Stimulated activated CD8-positive, alpha-beta memory T cell treated with anti-CD3 and anti-CD28 coated beads, Interleukin-7, amount 100 ng/mL, for 1 hour (primary cell): Measurements from ENCODE around the gene NCBP3.
A peak's percentile ranks its signal among the peaks of the same experiment; 100 is the strongest.

Experiments used
- DNase-seq, 2 donors: peaks; one replicate each; pipeline ENCODE4 v3.0.0-alpha.2; 2020; ENCODE audit warnings: low read depth in 2 of 2

Gene NCBP3, protein sequence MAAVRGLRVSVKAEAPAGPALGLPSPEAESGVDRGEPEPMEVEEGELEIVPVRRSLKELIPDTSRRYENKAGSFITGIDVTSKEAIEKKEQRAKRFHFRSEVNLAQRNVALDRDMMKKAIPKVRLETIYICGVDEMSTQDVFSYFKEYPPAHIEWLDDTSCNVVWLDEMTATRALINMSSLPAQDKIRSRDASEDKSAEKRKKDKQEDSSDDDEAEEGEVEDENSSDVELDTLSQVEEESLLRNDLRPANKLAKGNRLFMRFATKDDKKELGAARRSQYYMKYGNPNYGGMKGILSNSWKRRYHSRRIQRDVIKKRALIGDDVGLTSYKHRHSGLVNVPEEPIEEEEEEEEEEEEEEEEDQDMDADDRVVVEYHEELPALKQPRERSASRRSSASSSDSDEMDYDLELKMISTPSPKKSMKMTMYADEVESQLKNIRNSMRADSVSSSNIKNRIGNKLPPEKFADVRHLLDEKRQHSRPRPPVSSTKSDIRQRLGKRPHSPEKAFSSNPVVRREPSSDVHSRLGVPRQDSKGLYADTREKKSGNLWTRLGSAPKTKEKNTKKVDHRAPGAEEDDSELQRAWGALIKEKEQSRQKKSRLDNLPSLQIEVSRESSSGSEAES

GRCh38 chr17:3845621-3846436 is at the start of gene NCBP3:
Gene NCBP3, minus strand, starts transcription at chr17:3846246. Its CDS starts 23 bp downstream, at chr17:3846223.
- DNase-seq: peak; percentile 77 to 78

DNA sequence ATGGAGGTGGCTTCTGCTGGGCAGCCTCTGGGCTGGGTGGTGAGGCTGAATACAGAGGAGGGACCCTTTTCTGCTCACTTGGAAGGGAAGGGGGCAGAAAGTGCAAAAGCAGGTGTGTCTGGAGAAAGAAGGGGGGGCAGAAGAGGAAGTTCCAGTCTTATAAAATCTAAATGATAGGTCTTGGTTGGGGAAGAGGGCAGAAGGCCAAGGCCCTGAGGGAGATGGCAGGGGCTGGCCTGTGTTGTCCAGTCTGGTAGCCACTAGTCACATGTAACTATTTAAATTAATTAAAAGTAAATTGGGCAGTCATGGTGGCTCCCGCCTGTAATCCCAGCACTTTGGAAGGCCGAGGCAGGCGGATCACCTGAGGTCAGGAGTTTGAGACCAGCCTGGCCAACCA is 49.3 kb upstream of the NCBP3 start:
- no peak for DNase-seq

- no peak for DNase-seq
Measured at GRCh38 chr17:3894911-3895343, 48.9 kb upstream of the NCBP3 start.

GRCh38 chr17:3894188-3894587 is 48.1 kb upstream of the NCBP3 start:
- no peak for DNase-seq

DNA sequence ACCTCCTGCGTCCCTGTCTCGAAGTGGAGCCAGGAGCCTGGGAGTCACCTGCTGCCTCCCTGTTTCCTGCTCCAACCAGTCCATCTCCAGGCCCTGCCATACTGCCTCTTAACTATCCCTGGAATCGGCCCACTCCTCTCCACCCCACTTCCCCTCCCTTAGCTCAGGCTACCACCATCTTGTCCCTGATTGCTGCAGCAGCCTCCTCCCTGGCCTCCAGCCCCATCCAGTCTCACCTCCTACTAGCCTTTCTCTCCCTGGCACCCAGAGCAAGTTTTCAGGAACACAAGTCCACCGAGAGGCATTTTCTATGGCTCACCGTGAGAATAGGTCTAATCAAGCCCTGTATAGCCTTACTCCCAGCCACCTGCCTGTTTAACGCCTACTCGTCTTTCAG is 47.7 kb upstream of the NCBP3 start:
- DNase-seq: no peak

- DNase-seq: peak; percentile 72 to 75
Measured at GRCh38 chr17:3893003-3893719, 47.1 kb upstream of the NCBP3 start, which contains the start of gene CAMKK1. Gene CAMKK1, minus strand, starts transcription at chr17:3893053. Its CDS starts 7,366 bp downstream, at chr17:3885687.

GRCh38 chr17:3892095-3892998 is 46.3 kb upstream of the NCBP3 start:
- peak; percentile 38 to 45 for DNase-seq

DNA sequence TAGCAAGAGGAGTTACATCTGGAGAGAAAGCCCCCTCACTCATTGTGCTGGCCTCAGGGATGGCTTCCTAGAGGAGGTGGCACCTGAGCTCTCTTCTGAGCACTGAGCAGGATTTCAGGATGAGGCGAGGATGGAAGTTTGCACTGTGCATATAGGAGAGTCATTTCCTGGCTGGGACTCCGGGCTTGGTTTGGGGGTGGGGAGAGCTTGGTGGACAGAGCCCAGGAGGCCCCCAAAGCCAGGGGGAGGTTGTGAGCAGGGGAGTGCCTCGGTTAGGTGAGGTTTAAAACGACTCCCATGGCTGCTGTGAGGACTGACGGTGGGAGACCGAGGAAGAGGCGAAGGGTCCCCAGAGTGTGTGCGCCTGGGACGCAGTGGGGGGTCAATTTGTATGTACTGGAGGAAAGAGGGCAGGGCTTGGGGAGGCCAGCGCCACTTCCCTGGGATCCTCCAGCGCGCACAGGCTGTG is 45.6 kb upstream of the NCBP3 start:
- DNase-seq: no peak

GRCh38 chr17:3890878-3891219 is 44.8 kb upstream of the NCBP3 start:
- DNase-seq: no peak

GRCh38 chr17:3890082-3890877 is 44.2 kb upstream of the NCBP3 start:
- no peak for DNase-seq

GRCh38 chr17:3889325-3890012 is 43.4 kb upstream of the NCBP3 start:
- no peak for DNase-seq

GRCh38 chr17:3888343-3889171 is 42.5 kb upstream of the NCBP3 start:
- DNase-seq: no peak

DNA sequence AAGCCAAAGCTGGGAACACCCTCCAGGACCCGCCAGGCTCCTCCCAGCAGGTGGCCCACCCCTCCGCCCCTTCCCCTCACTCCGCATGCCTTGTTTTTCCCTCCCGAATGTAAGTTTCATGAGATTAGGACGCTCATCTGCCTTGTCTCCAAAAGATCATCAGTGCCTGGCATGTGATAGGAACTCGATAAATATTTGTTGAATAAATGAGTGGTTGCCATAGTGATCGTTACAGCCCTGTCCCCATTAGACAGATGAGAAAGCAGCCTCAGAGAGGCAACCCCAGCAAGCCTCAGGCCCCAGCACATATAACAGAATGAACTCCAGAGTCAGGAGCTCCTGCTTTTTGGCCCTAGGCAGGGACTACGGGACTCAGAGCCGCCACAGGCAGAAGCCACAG is 41.8 kb upstream of the NCBP3 start:
- DNase-seq: no peak

- no peak for DNase-seq
Measured at GRCh38 chr17:3887394-3887793, 41.3 kb upstream of the NCBP3 start.

GRCh38 chr17:3886776-3887175 is 40.7 kb upstream of the NCBP3 start:
- no peak for DNase-seq

- DNase-seq: no peak
Measured at GRCh38 chr17:3885970-3886369, 39.9 kb upstream of the NCBP3 start.

GRCh38 chr17:3885271-3885670 is 39.2 kb upstream of the NCBP3 start:
- no peak for DNase-seq

- no peak for DNase-seq
Measured at GRCh38 chr17:3884188-3884587, 38.1 kb upstream of the NCBP3 start.
